Adrenal gland (tissue), 12 donors: ENCODE data around the gene TRIM14. TPM values are rescaled to one million over a fixed set of nuclear protein-coding genes. Genes with fewer than 3 reads are reported as not detected.

Experiments used
- DNase-seq, 7 donors: peaks; one replicate each; pipeline ENCODE4 v3.0.0-alpha.2; 2019 to 2020
- H3K27ac ChIP-seq, 5 donors: fragments of 200-600 bp; sonication (generic) in 4 of 5; 1 replicate in 3 of 5; 2 replicates in 2 of 5; pipeline versions ENCODE4 v1.5.1 to v1.8.0; 2016 to 2020; ENCODE audit warnings: mild to moderate bottlenecking in 1 of 5
- H3K27me3 ChIP-seq: fragments of 200-600 bp; 2 replicates; pipeline ENCODE4 v1.8.0; 2021
- H3K36me3 ChIP-seq, 2 donors: fragments of 200-600 bp; replicated peaks in 1 of 2; 1 replicate in 1 of 2; 2 replicates in 1 of 2; pipeline versions ENCODE4 v1.5.1 to v1.8.0; 2018 to 2022
- H3K4me1 ChIP-seq, 2 donors: fragments of 200-600 bp; replicated peaks in 1 of 2; 1 replicate in 1 of 2; 2 replicates in 1 of 2; pipeline versions ENCODE4 v1.5.1 to v1.8.0; 2018 to 2021
- H3K4me3 ChIP-seq, 4 donors: fragments of 200-600 bp; sonication (generic) in 3 of 4; one replicate each; pipeline ENCODE4 v1.5.1; 2016 to 2018
- H3K9me3 ChIP-seq, 3 donors: fragments of 200-600 bp; sonication (generic) in 1 of 3; replicated peaks in 1 of 3; 1 replicate in 2 of 3; 2 replicates in 1 of 3; pipeline versions ENCODE4 v1.5.1 to v1.8.0; 2016 to 2021
- CTCF ChIP-seq, 6 experiments: fragments of 450-650 bp in 4 of 6; fragments of 200-600 bp in 2 of 6; sonication (generic) in 1 of 6; IDR thresholded peaks; 1 replicate in 5 of 6; 2 replicates in 1 of 6; pipeline versions ENCODE4 v1.5.1 to v1.8.0; 2016 to 2021; ENCODE audit warnings: antibody characterized with exemption in 6 of 6, mild to moderate bottlenecking in 2 of 6, moderate library complexity in 1 of 6
- POLR2A ChIP-seq, 2 donors: fragments of 450-650 bp; IDR thresholded peaks; one replicate each; pipeline ENCODE4 v1.6.1; 2017; ENCODE audit warnings: antibody characterized with exemption in 2 of 2, mild to moderate bottlenecking in 2 of 2, moderate library complexity in 1 of 2
- WGBS, 4 donors: extraction: QIAGEN DNeasy Blood & Tissue Kit in 2 of 4; methylation state at CpG; one replicate each; pipeline versions ENCODE4 v1.1.5 to v1.1.7; 2013 to 2017; 5-methylcytosine and 5-hydroxymethylcytosine counted together
- intact Hi-C, 2 donors: fragments of 100-400 bp; cut with DNase I; formaldehyde crosslinking; loops; one replicate each; pipeline versions ENCODE4 v1.14.1 to v1.15.0; 2022 to 2023
- polyA plus RNA-seq, 3 donors: library from polyadenylated mRNA; stranded (reverse); fragments of 200-250 nt in 2 of 3; fragments of 350-450 nt in 1 of 3; fragmentation: Illumina TruSeq in 1 of 3; extraction: RNeasy Lipid Tissue Mini Kit (QIAGEN cat#74804) in 1 of 3; gene quantifications; one replicate each; pipeline ENCODE4 v1.2.3, GENCODE V29; 2013 to 2014
- total RNA-seq, 9 donors: library from RNA; depleted of rRNA in 4 of 9; stranded (reverse); fragments of >200 nt in 4 of 9; fragments of 120-200 nt in 1 of 9; fragmentation: NEBNext Ultra II Directional in 1 of 9; extraction: Animal tissue kit (Norgen Biotek cat#: 25700) in 1 of 9; gene quantifications; one replicate each; pipeline versions ENCODE4 v1.1.0 to v1.2.4, GENCODE V29; 2013 to 2023
- donor health status: healthy with polysubstance abuse.
- donor health status: Bipolar disorder and iron deficiency.
- donor health status: DM: yes; HTN: yes; CAD: no.
- donor health status: DM: no; HTN: no; CAD: no.
- donor health status: DM: no; HTN: no; CAD: no.
- donor health status: DM: yes; HTN: yes; CAD: no.

Gene TRIM14
- total and polyA plus RNA-seq, 12 donors = 0.72 to 24.8 (median 13.9) TPM

GRCh38 chr9:98074115-98074990 lies 44.7 kb downstream of the TRIM14 start:
- peak; percentile 50 to 82 (median 66) for DNase-seq
- no peaks in the 10 kb centered on the region for H3K4me1 ChIP-seq
- no peaks in the 10 kb centered on the region for H3K27me3 ChIP-seq
- TF ChIP-seq CTCF (IDR thresholded peaks at IDR 0.05) (peak; percentile 82 to 97 (median 84)), POLR2A (IDR thresholded peaks at IDR 0.05) (no peak)
- no peaks in the 10 kb centered on the region for H3K9me3 ChIP-seq
- H3K27ac ChIP-seq = peak overlapping the region in 1 of 5 donors; percentile 0
- WGBS, 4 donors = 30 to 39% (median 34%) methylated on average over 13 of the region's 13 CpGs
- intact Hi-C loops = loop anchor here (5.0 to 10.0 kb wide), 4 partner anchors 130 to 190 kb away; partner anchors contain the start of gene TBC1D2 (in 1 of the 2)
- H3K36me3 ChIP-seq = peaks cover 0 to 10% of the 10 kb centered on the region in 2 donors
- H3K4me3 ChIP-seq = no peak overlapping the region

GRCh38 chr9:98071737-98072136 lies 47.3 kb downstream of the TRIM14 start:
- no peaks in the 10 kb centered on the region for H3K36me3 ChIP-seq
- no peak overlapping the region for H3K27ac ChIP-seq
- WGBS, 4 donors = 85 to 96% (median 92%) methylated on average over 6 to 9 of the region's 9 CpGs
- TF ChIP-seq CTCF (IDR thresholded peaks at IDR 0.05) = no peak
- TF ChIP-seq POLR2A (IDR thresholded peaks at IDR 0.05) = no peak
- intact Hi-C loops = loop anchor here (5.0 to 10.0 kb wide), 4 partner anchors 133 to 193 kb away; partner anchors contain the start of gene TBC1D2 (in 1 of the 2)
- peak in 1 of 7 donors; percentile 44 for DNase-seq
- no peaks in the 10 kb centered on the region for H3K9me3 ChIP-seq
- H3K4me3 ChIP-seq = no peak overlapping the region
- H3K27me3 ChIP-seq = no peaks in the 10 kb centered on the region
- no peaks in the 10 kb centered on the region for H3K4me1 ChIP-seq

GRCh38 chr9:98070704-98071103 lies 48.3 kb downstream of the TRIM14 start:
- intact Hi-C loops = loop anchor here (5.0 to 10.0 kb wide), 4 partner anchors 134 to 194 kb away; partner anchors contain the start of gene TBC1D2 (in 1 of the 2)
- TF ChIP-seq POLR2A (IDR thresholded peaks at IDR 0.05) (no peak), CTCF (IDR thresholded peaks at IDR 0.05) (no peak)
- 89 to 97% (median 97%) methylated on average over 7 of the region's 7 CpGs for WGBS, 4 donors

GRCh38 chr9:98069551-98069950 lies 49.5 kb downstream of the TRIM14 start:
- peak in 1 of 7 donors; percentile 35 for DNase-seq
- WGBS, 4 donors = 92 to 98% (median 94%) methylated on average over 6 of the region's 6 CpGs
- H3K4me3 ChIP-seq = no peak overlapping the region
- no peaks in the 10 kb centered on the region for H3K4me1 ChIP-seq
- H3K27me3 ChIP-seq = no peaks in the 10 kb centered on the region
- no peak overlapping the region for H3K27ac ChIP-seq
- TF ChIP-seq CTCF (IDR thresholded peaks at IDR 0.05) = no peak
- TF ChIP-seq POLR2A (IDR thresholded peaks at IDR 0.05) = no peak
- no peaks in the 10 kb centered on the region for H3K9me3 ChIP-seq
- H3K36me3 ChIP-seq = peaks cover 0 to 7% of the 10 kb centered on the region in 2 donors
- intact Hi-C loops = no loop called here

More at GRCh38 chr9:98070704-98071103, 48.3 kb downstream of the TRIM14 start:
- peak in 1 of 7 donors; percentile 7 for DNase-seq
- Histone ChIP-seq H3K4me3 (no peak overlapping the region), H3K27me3 (no peaks in the 10 kb centered on the region), H3K4me1 (no peaks in the 10 kb centered on the region), H3K27ac (no peak overlapping the region), H3K36me3 (peaks cover 0 to 3% of the 10 kb centered on the region in 2 donors), H3K9me3 (no peaks in the 10 kb centered on the region)
